ENCODE results near the gene SH3PXD2A.

DNA sequence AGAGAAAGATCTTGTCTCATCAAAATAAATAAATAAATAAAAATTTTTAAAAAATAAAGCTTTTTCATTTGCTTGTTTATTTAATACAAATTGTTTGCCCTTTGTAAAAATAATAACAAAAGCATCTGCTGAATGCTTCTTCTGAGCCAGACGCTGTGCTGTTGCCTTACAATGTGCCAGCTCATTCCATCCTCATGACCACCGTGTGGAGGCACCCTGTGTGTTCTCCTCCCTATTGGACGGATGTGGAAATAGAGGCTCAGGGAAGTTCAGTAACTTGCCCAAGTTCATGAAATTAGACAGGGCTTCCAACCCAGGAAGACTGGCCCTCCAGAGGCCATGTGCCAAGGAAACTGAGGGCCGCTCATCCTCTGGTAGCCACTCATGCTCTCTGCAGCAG, 120.6 kb downstream of the SH3PXD2A start:
- TF ChIP-seq, protein P1, sequence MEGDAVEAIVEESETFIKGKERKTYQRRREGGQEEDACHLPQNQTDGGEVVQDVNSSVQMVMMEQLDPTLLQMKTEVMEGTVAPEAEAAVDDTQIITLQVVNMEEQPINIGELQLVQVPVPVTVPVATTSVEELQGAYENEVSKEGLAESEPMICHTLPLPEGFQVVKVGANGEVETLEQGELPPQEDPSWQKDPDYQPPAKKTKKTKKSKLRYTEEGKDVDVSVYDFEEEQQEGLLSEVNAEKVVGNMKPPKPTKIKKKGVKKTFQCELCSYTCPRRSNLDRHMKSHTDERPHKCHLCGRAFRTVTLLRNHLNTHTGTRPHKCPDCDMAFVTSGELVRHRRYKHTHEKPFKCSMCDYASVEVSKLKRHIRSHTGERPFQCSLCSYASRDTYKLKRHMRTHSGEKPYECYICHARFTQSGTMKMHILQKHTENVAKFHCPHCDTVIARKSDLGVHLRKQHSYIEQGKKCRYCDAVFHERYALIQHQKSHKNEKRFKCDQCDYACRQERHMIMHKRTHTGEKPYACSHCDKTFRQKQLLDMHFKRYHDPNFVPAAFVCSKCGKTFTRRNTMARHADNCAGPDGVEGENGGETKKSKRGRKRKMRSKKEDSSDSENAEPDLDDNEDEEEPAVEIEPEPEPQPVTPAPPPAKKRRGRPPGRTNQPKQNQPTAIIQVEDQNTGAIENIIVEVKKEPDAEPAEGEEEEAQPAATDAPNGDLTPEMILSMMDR (tag by site-specific recombination; IDR thresholded peaks at IDR 0.05), result no peak
- TF ChIP-seq, protein P2, sequence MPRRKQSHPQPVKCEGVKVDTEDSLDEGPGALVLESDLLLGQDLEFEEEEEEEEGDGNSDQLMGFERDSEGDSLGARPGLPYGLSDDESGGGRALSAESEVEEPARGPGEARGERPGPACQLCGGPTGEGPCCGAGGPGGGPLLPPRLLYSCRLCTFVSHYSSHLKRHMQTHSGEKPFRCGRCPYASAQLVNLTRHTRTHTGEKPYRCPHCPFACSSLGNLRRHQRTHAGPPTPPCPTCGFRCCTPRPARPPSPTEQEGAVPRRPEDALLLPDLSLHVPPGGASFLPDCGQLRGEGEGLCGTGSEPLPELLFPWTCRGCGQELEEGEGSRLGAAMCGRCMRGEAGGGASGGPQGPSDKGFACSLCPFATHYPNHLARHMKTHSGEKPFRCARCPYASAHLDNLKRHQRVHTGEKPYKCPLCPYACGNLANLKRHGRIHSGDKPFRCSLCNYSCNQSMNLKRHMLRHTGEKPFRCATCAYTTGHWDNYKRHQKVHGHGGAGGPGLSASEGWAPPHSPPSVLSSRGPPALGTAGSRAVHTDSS (tag by site-specific recombination; IDR thresholded peaks at IDR 0.05), result no peak
- TF ChIP-seq, protein P3, sequence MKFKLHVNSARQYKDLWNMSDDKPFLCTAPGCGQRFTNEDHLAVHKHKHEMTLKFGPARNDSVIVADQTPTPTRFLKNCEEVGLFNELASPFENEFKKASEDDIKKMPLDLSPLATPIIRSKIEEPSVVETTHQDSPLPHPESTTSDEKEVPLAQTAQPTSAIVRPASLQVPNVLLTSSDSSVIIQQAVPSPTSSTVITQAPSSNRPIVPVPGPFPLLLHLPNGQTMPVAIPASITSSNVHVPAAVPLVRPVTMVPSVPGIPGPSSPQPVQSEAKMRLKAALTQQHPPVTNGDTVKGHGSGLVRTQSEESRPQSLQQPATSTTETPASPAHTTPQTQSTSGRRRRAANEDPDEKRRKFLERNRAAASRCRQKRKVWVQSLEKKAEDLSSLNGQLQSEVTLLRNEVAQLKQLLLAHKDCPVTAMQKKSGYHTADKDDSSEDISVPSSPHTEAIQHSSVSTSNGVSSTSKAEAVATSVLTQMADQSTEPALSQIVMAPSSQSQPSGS (tag by site-specific recombination; IDR thresholded peaks at IDR 0.05; ENCODE audit: low read depth), result no peak
- no peak for TF ChIP-seq ZNF302 (tag by site-specific recombination; IDR thresholded peaks at IDR 0.05; ENCODE audit: low read depth)
